IPS-15b (cell line): ENCODE measurements around the gene MIAT.

Experiments used
- H3K27me3 ChIP-seq: one replicate; pipeline ENCODE4 v1.6.1; 2013; ENCODE audit warnings: low read length; ENCODE audit not compliant: control insufficient read depth, insufficient read depth
- H3K36me3 ChIP-seq: one replicate; pipeline ENCODE4 v1.6.1; 2013; ENCODE audit warnings: low read length; ENCODE audit not compliant: control insufficient read depth, insufficient read depth
- H3K4me1 ChIP-seq: one replicate; pipeline ENCODE4 v1.6.1; 2013; ENCODE audit warnings: mild to moderate bottlenecking, low read length; ENCODE audit not compliant: control insufficient read depth, insufficient read depth
- H3K4me3 ChIP-seq: one replicate; pipeline ENCODE4 v1.5.1; 2013; ENCODE audit warnings: low read depth, low read length
- H3K9ac ChIP-seq: one replicate; pipeline ENCODE4 v1.6.1; 2013; ENCODE audit warnings: low read depth, mild to moderate bottlenecking, low read length
- H3K9me3 ChIP-seq: one replicate; pipeline ENCODE4 v1.6.1; 2013; ENCODE audit warnings: mild to moderate bottlenecking, low read length; ENCODE audit not compliant: control insufficient read depth, insufficient read depth

The MIAT gene

DNA sequence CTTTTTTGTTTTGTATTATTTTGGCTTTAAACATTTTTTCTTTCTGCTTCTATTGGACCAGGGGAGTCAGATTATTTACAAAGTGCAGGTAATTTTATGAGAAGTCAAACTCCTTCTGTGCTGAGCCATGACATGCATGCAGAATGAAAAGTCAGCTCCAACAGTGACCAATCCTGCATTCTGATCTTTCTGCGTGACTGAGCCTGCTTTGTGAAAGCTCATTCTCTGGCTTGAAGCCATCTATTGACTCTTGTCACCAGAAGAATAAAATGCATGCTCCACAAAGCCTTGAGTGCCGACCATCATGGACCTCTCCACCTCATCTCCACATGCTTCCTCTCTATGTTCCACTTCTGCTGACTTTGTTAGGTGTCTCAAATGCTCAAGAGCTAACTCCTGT, 50.2 kb downstream of the MIAT start:
- Histone ChIP-seq H3K36me3 (no peaks in the 10 kb centered on the region), H3K9me3 (peaks cover 2% of the 10 kb centered on the region), H3K4me3 (no peak overlapping the region), H3K27me3 (no peaks in the 10 kb centered on the region), H3K4me1 (peaks cover 2% of the 10 kb centered on the region), H3K9ac (no peak overlapping the region)

DNA sequence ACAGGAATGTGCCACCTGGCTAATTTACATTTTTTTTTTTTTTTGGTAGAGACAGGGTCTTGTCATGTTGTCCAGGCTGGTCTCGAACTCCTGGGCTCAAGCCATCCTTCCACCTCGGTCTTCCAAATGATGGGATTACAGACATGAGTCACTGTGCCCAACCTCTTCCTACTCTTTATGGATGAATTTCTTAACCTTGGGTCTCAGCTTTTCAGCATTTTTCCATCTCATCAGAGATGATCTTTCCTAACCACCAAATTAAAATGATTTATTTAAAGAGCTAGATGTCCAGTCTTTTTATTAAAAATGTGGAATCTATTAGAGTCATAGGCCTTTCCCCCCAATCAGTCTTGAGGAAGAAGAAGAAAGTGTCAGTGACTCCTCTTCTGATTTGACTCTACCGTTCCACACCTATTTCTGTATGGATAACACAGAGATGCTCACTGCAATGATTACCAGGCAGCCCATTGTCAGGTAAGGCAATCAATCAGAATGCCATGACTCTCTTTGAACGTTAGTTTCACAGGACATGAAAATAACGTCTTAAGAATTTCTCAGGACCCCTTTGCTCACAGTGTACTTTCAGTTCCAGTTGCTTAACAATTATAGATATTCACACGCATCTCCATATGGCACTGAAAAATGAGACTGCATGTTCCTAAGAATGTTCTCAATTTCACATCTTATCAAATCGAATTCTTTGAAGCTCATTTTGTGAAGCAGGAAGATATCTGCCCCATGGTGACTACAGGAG, 51.0 kb downstream of the MIAT start:
- H3K36me3 ChIP-seq = no peaks in the 10 kb centered on the region
- no peak overlapping the region for H3K4me3 ChIP-seq
- H3K27me3 ChIP-seq = no peaks in the 10 kb centered on the region
- H3K4me1 ChIP-seq = peaks cover 2% of the 10 kb centered on the region
- peaks cover 2% of the 10 kb centered on the region for H3K9me3 ChIP-seq
- no peak overlapping the region for H3K9ac ChIP-seq

- Histone ChIP-seq H3K9ac (no peak overlapping the region), H3K36me3 (no peaks in the 10 kb centered on the region), H3K4me1 (peaks cover 2% of the 10 kb centered on the region), H3K9me3 (peaks cover 2% of the 10 kb centered on the region), H3K27me3 (no peaks in the 10 kb centered on the region), H3K4me3 (no peak overlapping the region)
Observed at GRCh38 chr22:26709617-26710390, 52.4 kb downstream of the MIAT start.

DNA sequence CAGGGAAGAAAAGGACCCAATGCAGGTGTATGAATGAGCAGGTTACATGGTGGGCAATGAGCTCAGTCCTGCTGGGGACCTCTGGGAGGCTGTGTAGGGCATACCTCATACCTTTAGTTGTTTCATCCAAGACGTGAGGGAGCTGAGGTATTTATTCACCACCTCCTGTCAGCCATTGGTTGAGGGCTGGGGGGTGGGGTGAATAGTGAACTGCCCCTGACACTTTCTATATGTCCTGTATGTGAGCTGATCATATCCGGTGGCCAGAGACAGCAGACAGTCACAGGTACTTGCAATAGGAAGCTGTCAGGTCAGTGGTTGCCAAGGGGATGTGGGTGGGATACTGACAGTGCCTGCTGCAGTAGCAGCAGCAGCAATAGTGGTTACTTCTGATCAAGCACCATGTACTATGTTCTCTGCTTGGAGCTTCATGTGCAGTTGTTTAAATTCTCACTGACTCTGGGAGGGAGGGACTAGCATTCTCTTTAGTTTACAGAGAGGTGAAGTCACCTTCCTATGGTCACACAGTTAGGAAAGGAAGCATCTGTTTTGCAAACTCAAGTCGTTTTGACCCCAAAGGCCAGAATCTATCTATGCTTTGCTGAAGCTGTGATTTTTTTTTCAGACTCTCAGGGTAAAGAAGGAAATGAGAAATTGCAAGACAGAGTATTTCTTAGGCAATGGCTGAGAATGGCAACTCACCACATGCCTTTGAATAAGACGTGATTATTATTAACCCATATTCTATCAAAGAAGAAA, 54.0 kb downstream of the MIAT start:
- H3K36me3 ChIP-seq = no peaks in the 10 kb centered on the region
- H3K9ac ChIP-seq = no peak overlapping the region
- no peak overlapping the region for H3K4me3 ChIP-seq
- H3K4me1 ChIP-seq = peaks cover 2% of the 10 kb centered on the region
- no peaks in the 10 kb centered on the region for H3K27me3 ChIP-seq
- H3K9me3 ChIP-seq = peaks cover 2% of the 10 kb centered on the region

DNA sequence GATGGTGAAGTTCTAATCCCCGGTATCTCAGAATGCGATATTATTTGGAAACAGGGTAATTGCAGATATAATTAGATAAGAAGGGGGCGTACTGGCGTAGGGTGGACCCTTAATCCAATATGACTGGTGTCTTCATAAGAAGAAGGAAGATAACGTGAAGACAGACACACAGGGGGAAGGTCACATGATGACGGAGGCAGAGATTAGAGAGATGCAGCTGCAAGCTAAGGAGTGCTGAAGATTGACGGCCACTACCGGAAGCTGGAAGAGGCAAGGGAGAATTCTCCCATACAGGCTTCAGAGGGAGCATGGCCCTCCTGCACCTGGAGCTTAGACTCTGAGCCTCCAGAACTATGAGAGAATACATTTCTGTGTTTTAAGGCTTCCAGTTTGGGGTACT, 54.8 kb downstream of the MIAT start:
- Histone ChIP-seq H3K36me3 (no peaks in the 10 kb centered on the region), H3K4me3 (no peak overlapping the region), H3K9ac (no peak overlapping the region), H3K4me1 (peaks cover 2% of the 10 kb centered on the region), H3K9me3 (peaks cover 1% of the 10 kb centered on the region), H3K27me3 (no peaks in the 10 kb centered on the region)

DNA sequence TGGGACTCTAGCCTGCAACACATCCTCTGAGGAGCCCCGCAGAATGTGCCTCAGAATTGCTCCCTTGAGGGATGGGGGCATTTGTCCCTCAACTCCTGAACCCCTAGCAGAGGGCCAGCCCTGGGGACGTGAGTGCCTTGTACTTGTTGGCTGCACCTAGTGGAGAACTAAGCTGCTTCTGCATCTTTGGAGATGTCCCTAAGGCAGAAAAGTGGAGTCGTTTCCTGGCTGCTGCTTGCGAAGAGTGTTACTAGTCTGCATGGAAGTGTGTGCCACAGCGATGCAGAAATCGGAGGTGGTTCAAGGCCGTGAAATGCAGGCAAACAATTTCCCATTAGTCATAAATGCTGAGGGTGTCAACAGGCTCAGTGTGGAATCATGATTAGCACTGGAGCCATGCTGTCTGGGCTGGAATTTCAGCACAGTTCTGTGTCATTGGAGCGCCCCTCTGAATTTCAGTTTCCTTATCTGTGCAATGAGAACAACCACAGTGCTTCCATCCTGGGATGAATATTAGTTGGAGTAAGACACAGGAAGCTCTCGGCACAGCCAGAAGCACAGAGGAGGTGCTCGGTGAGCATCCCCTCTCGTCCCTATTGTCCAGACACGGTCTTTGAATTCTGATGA, 56.5 kb downstream of the MIAT start:
- Histone ChIP-seq H3K4me1 (no peaks in the 10 kb centered on the region), H3K36me3 (no peaks in the 10 kb centered on the region), H3K27me3 (no peaks in the 10 kb centered on the region), H3K4me3 (no peak overlapping the region), H3K9ac (no peak overlapping the region), H3K9me3 (no peaks in the 10 kb centered on the region)

- no peaks in the 10 kb centered on the region for H3K4me1 ChIP-seq
Observed at GRCh38 chr22:26714971-26715370, 57.6 kb downstream of the MIAT start.

GRCh38 chr22:26715392-26715936, 58.1 kb downstream of the MIAT start:
- Histone ChIP-seq H3K9me3 (no peaks in the 10 kb centered on the region), H3K4me1 (no peaks in the 10 kb centered on the region), H3K9ac (no peak overlapping the region), H3K36me3 (no peaks in the 10 kb centered on the region), H3K4me3 (no peak overlapping the region), H3K27me3 (no peaks in the 10 kb centered on the region)

More at GRCh38 chr22:26714971-26715370, 57.6 kb downstream of the MIAT start:
- no peaks in the 10 kb centered on the region for H3K36me3 ChIP-seq
- H3K4me3 ChIP-seq = no peak overlapping the region
- H3K9me3 ChIP-seq = no peaks in the 10 kb centered on the region
- no peaks in the 10 kb centered on the region for H3K27me3 ChIP-seq
- H3K9ac ChIP-seq = no peak overlapping the region

DNA sequence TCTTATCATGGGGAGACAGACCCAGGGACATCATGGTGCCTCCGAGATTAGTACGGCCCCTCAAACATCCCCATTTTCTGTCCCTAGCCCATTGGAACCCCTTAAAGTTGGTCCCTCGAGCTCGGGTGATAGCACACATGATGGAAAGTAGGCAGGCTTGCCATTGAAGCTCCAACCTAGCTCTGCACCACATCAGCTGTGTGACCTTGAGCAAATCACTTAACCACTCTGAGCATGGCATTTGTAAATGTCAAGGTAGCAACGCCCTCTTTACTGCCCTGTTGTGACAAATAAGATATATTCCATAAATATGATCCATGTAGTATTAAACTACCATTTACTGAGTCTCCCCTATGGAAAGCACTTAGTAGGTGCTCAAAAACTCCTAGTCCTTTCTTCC, 61.1 kb downstream of the MIAT start:
- H3K27me3 ChIP-seq = no peaks in the 10 kb centered on the region
- H3K4me3 ChIP-seq = no peak overlapping the region
- no peaks in the 10 kb centered on the region for H3K4me1 ChIP-seq
- no peaks in the 10 kb centered on the region for H3K36me3 ChIP-seq
- no peak overlapping the region for H3K9ac ChIP-seq
- no peaks in the 10 kb centered on the region for H3K9me3 ChIP-seq

GRCh38 chr22:26718905-26719304, 61.5 kb downstream of the MIAT start:
- H3K36me3 ChIP-seq = no peaks in the 10 kb centered on the region
- H3K9me3 ChIP-seq = no peaks in the 10 kb centered on the region
- H3K9ac ChIP-seq = no peak overlapping the region
- H3K27me3 ChIP-seq = no peaks in the 10 kb centered on the region
- H3K4me1 ChIP-seq = no peaks in the 10 kb centered on the region
- no peak overlapping the region for H3K4me3 ChIP-seq

- Histone ChIP-seq H3K4me1 (no peaks in the 10 kb centered on the region), H3K27me3 (no peaks in the 10 kb centered on the region), H3K36me3 (no peaks in the 10 kb centered on the region), H3K9me3 (no peaks in the 10 kb centered on the region), H3K4me3 (no peak overlapping the region), H3K9ac (no peak overlapping the region)
Observed at GRCh38 chr22:26722159-26722558, 64.8 kb downstream of the MIAT start.
